ENCODE data around the gene FSTL1. TPM values are rescaled to one million over a fixed set of nuclear protein-coding genes. Genes with fewer than 3 reads are reported as not detected.

The FSTL1 gene
- polyA plus RNA-seq, 2 of the 4 experiments (the other 2 are of a cell fraction): 57.7 to 118 TPM

DNA sequence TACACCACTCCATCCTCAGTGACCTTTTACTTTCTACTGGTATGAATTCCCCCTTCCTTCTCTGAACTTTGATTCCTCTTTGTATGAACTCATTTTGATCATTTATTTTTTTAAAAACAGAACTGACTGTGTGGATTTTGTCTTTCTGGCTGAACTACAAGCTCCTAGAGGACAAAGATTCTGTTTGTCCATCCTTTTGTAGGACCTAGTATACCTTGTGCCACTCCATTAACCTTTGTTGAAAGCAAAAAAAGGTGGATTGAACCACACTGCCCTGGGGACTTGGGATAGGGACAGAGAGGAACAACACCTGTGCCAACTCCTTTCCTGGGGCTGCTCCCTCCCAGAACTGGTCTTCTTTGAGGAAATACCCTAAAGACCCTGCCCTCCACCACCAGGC is 23.6 kb downstream of the FSTL1 start (continued):
- TF ChIP-seq, protein P1, sequence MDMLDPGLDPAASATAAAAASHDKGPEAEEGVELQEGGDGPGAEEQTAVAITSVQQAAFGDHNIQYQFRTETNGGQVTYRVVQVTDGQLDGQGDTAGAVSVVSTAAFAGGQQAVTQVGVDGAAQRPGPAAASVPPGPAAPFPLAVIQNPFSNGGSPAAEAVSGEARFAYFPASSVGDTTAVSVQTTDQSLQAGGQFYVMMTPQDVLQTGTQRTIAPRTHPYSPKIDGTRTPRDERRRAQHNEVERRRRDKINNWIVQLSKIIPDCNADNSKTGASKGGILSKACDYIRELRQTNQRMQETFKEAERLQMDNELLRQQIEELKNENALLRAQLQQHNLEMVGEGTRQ (IDR thresholded peaks at IDR 0.05): no peak
- TF ChIP-seq BHLHE40 (IDR thresholded peaks at IDR 0.05; ENCODE audit: low read depth, low read length) (no peak), RARB (CRISPR knock-in tag; IDR thresholded peaks at IDR 0.05) (no peak), CHD2 (IDR thresholded peaks at IDR 0.05; ENCODE audit: low read length, partially characterized antibody) (no peak)

DNA sequence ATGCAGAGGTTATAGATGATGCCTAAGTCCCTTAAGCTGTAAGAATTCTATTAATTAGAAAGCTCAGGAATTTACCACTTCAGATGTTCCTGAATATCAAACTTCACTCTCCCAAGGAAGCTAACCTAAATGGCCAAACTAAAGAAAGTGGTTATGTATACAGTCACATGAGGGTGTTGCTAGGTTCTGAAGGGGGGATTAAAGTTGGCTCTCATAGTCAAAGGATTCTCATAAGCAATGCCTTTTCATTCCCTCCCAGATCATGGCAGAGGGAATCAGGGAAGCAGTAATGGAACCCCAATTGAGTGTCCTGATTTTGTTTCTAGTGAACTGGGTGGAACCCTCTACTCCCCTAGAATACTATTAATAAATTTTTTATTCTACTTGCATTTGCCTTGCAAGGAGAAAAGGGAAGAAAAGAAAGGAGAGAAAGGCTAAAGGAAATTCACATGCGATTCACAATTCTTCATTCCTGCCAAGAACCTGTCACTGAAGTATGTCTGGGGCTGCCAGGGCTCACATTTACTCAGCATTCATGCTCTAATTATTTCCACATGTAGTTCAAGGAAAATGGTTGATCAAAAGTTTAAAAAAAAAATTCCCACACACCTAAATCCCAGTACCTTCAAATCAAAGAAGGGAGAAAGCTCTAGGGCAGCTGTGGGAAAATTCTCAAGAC is 25.1 kb downstream of the FSTL1 start:
- ChIA-PET CTCF (interaction anchor here (1.2 to 11.1 kb wide), 5 partner anchors 6 to 182 kb away, joined by 3 to 220 read pairs (median 141); partner anchors contain the start of gene FSTL1), POLR2A (no interaction called here)
- DNase-seq (ENCODE audit: low read depth in 1 of 2, low spot score in 1 of 2) (no peak), FAIRE-seq (no peak), ATAC-seq (no peak)
- TF ChIP-seq CEBPB (IDR thresholded peaks at IDR 0.05): no peak
- TF ChIP-seq POLR2AphosphoS2 (conservative IDR thresholded peaks at IDR 0.05; ENCODE audit: low read length): no peak
- no peak for TF ChIP-seq KDM5A (IDR thresholded peaks at IDR 0.05)
- no peak for TF ChIP-seq CBX2 (IDR thresholded peaks at IDR 0.05; ENCODE audit: borderline replicate concordance, low read depth)
- TF ChIP-seq, protein P1 (IDR thresholded peaks at IDR 0.05): no peak
- no peak for TF ChIP-seq POLR2A (IDR thresholded peaks at IDR 0.05; ENCODE audit: low read length)
- TF ChIP-seq CHD4 (IDR thresholded peaks at IDR 0.05; ENCODE audit: borderline replicate concordance): no peak
- Histone ChIP-seq H3K27ac (no peak overlapping the region), H3K4me3 (no peak overlapping the region), H3K4me1 (peaks cover 15% of the 10 kb centered on the region), H3K9me3 (no peaks in the 10 kb centered on the region), H3K4me2 (no peak overlapping the region)
- 74% methylated on average over 1 of the region's 1 CpG for WGBS (ENCODE audit: missing lambda C conversion rate)

DNA sequence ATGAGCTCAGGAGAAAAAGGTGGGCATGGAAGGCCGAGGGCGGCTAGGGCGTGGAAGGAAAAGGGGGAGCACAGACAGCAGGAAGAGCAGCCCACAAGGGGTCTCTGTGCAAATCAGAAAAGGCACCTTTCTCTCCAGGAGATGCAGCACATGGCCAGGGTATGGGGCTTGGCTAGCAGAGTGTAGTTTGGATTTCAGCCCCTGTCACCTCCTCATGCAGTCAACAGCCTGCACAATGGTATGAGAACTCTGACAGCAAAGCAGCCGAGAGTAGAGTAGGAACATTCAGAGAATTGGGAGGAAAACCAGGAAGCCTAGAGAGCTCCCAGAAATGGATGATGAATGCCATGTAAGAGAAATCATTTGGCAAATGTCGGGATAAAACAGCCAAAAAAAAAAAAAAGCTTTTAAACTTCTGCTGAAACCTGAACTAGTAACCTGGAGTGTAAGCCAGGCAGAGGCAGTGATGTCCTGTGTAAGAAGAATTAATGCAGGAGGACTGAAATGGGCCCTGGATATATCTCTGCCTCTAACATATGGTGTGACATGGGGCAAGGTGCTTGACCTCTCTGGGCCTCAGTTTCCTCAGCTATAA is 25.7 kb downstream of the FSTL1 start:
- DNase-seq (ENCODE audit: low read depth in 1 of 2, low spot score in 1 of 2): no peak
- CTCF ChIA-PET: interaction anchor here (1.2 to 11.1 kb wide), 5 partner anchors 7 to 181 kb away, joined by 3 to 220 read pairs (median 141); partner anchors contain the start of gene FSTL1
- 59% methylated on average over 5 of the region's 5 CpGs for WGBS (ENCODE audit: missing lambda C conversion rate)
- ATAC-seq: no peak
- no peaks in the 10 kb centered on the region for H3K9me3 ChIP-seq
- TF ChIP-seq HOXB13 (CRISPR knock-in tag; IDR thresholded peaks at IDR 0.05; ENCODE audit: low read depth) (no peak), PHF8 (IDR thresholded peaks at IDR 0.05; ENCODE audit: borderline replicate concordance, low read depth) (no peak), TFCP2L1 (CRISPR knock-in tag; IDR thresholded peaks at IDR 0.05) (no peak), ZC3H11A (IDR thresholded peaks at IDR 0.05) (no peak), EP300 (IDR thresholded peaks at IDR 0.05) (no peak), CHD4 (IDR thresholded peaks at IDR 0.05; ENCODE audit: borderline replicate concordance) (no peak), HEYL (CRISPR knock-in tag; IDR thresholded peaks at IDR 0.05) (no peak), HOXA7 (CRISPR knock-in tag; IDR thresholded peaks at IDR 0.05) (no peak), CHD2 (IDR thresholded peaks at IDR 0.05; ENCODE audit: low read length, partially characterized antibody) (no peak), SREBF2 (IDR thresholded peaks at IDR 0.05) (no peak), EHMT2 (IDR thresholded peaks at IDR 0.05; ENCODE audit: low read depth) (no peak)
- TF ChIP-seq, protein P1 (IDR thresholded peaks at IDR 0.05): no peak
- TF ChIP-seq, protein P2, sequence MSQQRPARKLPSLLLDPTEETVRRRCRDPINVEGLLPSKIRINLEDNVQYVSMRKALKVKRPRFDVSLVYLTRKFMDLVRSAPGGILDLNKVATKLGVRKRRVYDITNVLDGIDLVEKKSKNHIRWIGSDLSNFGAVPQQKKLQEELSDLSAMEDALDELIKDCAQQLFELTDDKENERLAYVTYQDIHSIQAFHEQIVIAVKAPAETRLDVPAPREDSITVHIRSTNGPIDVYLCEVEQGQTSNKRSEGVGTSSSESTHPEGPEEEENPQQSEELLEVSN (IDR thresholded peaks at IDR 0.05; ENCODE audit: borderline replicate concordance, low read depth): no peak
- TF ChIP-seq, protein P3, sequence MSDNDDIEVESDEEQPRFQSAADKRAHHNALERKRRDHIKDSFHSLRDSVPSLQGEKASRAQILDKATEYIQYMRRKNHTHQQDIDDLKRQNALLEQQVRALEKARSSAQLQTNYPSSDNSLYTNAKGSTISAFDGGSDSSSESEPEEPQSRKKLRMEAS (IDR thresholded peaks at IDR 0.05): no peak
- POLR2A ChIA-PET: no interaction called here
- no peak overlapping the region for H3K4me3 ChIP-seq
- H3K4me2 ChIP-seq: no peak overlapping the region
- H3K27ac ChIP-seq: no peak overlapping the region
- H3K4me1 ChIP-seq: peaks cover 15% of the 10 kb centered on the region
- FAIRE-seq: no peak
